ENCODE measurements around the gene HLX.

DNA sequence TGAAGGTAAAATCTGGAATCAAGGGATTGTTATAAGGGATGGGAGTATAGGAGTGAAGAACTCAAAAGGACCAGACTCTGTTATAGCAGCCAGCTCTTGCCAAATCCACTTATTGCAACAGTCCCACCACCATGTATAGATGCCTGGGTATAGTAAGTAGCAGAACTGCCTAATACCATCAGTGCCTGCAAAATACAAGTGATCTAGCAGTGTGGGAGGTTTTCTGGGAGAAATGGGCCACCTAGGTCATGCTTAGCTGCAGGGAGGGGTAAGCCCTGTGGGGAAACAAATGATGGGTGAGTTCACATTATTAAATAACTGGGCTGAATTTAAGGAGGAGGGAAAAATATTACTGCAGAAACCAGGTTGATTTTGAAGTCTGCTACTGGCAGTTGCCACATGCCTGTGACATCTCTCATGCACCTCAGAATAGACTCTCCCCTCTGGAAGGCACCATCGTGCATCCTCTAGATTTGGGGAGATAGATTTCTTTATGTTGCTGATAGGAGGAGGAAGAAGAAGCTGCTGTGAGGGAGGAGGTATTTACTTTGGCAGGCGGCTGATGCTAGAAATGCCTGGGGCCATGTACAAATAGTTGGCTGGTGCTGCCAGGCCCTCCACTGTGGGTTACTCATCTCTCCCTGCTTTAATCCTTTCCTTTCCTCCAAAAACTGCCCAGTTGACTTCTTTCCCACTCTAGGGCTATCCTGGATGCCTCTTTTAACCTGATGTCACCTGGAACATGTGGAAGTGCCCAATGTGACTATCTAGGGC, 27.5 kb downstream of the HLX start:
- TF ChIP-seq GABPA (IDR thresholded peaks at IDR 0.05 in 1 of 2, conservative IDR thresholded peaks at IDR 0.05 in 1 of 2) (no peak), RAD21 (IDR thresholded peaks at IDR 0.05) (no peak), FOXA2 (IDR thresholded peaks at IDR 0.05) (no peak), SP1 (IDR thresholded peaks at IDR 0.05) (no peak), FOXA1 (IDR thresholded peaks at IDR 0.05) (no peak), JUND (IDR thresholded peaks at IDR 0.05) (no peak), HNF4G (IDR thresholded peaks at IDR 0.05) (no peak), EGR1 (IDR thresholded peaks at IDR 0.05; ENCODE audit: low read depth in 2 of 2) (no peak), MAX (IDR thresholded peaks at IDR 0.05) (no peak), RXRA (IDR thresholded peaks at IDR 0.05) (no peak), TAF1 (conservative IDR thresholded peaks at IDR 0.05) (no peak), HNF4A (conservative IDR thresholded peaks at IDR 0.05) (no peak)
- TF ChIP-seq, protein P1, sequence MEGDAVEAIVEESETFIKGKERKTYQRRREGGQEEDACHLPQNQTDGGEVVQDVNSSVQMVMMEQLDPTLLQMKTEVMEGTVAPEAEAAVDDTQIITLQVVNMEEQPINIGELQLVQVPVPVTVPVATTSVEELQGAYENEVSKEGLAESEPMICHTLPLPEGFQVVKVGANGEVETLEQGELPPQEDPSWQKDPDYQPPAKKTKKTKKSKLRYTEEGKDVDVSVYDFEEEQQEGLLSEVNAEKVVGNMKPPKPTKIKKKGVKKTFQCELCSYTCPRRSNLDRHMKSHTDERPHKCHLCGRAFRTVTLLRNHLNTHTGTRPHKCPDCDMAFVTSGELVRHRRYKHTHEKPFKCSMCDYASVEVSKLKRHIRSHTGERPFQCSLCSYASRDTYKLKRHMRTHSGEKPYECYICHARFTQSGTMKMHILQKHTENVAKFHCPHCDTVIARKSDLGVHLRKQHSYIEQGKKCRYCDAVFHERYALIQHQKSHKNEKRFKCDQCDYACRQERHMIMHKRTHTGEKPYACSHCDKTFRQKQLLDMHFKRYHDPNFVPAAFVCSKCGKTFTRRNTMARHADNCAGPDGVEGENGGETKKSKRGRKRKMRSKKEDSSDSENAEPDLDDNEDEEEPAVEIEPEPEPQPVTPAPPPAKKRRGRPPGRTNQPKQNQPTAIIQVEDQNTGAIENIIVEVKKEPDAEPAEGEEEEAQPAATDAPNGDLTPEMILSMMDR (IDR thresholded peaks at IDR 0.05; ENCODE audit: low read depth, low read length, missing input control), result no peak
- TF ChIP-seq, protein P2, sequence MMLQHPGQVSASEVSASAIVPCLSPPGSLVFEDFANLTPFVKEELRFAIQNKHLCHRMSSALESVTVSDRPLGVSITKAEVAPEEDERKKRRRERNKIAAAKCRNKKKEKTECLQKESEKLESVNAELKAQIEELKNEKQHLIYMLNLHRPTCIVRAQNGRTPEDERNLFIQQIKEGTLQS (IDR thresholded peaks at IDR 0.05), result no peak

Measured in liver (tissue), 3 donors.